AG09309 (cell line): Measurements from ENCODE around the gene VRK3.

ENCODE experiments used
- DNase-seq: peaks from one replicate; pipeline ENCODE4 v3.0.0-alpha.2; 2010; ENCODE audit warnings: low read depth
- H3K4me3 ChIP-seq: 2 replicates; pipeline ENCODE4 v1.5.1; 2011; ENCODE audit warnings: mild to moderate bottlenecking, low read depth, low read length, moderate library complexity; ENCODE audit not compliant: control insufficient read depth
- TF ChIP-seq, protein P1 (sequence below): IDR thresholded peaks from 2 replicates; pipeline ENCODE4 v1.5.1; 2011; ENCODE audit warnings: mild to moderate bottlenecking, low read depth, low read length, inconsistent platforms; ENCODE audit not compliant: insufficient read depth, control insufficient read depth; ENCODE audit errors: missing control alignments

Gene VRK3

GRCh38 chr19:50003254-50003788 lies 21.9 kb downstream of the VRK3 start:
- no peak for DNase-seq
- H3K4me3 ChIP-seq: no peak overlapping the region
- TF ChIP-seq, protein P1, sequence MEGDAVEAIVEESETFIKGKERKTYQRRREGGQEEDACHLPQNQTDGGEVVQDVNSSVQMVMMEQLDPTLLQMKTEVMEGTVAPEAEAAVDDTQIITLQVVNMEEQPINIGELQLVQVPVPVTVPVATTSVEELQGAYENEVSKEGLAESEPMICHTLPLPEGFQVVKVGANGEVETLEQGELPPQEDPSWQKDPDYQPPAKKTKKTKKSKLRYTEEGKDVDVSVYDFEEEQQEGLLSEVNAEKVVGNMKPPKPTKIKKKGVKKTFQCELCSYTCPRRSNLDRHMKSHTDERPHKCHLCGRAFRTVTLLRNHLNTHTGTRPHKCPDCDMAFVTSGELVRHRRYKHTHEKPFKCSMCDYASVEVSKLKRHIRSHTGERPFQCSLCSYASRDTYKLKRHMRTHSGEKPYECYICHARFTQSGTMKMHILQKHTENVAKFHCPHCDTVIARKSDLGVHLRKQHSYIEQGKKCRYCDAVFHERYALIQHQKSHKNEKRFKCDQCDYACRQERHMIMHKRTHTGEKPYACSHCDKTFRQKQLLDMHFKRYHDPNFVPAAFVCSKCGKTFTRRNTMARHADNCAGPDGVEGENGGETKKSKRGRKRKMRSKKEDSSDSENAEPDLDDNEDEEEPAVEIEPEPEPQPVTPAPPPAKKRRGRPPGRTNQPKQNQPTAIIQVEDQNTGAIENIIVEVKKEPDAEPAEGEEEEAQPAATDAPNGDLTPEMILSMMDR: no peak

GRCh38 chr19:50002386-50002960 lies 22.7 kb downstream of the VRK3 start:
- DNase-seq: no peak
- TF ChIP-seq, protein P1: no peak
- no peak overlapping the region for H3K4me3 ChIP-seq

- no peak overlapping the region for H3K4me3 ChIP-seq
- DNase-seq: no peak
- TF ChIP-seq, protein P1: no peak
Observed at GRCh38 chr19:50001775-50002174, 23.4 kb downstream of the VRK3 start.

DNA sequence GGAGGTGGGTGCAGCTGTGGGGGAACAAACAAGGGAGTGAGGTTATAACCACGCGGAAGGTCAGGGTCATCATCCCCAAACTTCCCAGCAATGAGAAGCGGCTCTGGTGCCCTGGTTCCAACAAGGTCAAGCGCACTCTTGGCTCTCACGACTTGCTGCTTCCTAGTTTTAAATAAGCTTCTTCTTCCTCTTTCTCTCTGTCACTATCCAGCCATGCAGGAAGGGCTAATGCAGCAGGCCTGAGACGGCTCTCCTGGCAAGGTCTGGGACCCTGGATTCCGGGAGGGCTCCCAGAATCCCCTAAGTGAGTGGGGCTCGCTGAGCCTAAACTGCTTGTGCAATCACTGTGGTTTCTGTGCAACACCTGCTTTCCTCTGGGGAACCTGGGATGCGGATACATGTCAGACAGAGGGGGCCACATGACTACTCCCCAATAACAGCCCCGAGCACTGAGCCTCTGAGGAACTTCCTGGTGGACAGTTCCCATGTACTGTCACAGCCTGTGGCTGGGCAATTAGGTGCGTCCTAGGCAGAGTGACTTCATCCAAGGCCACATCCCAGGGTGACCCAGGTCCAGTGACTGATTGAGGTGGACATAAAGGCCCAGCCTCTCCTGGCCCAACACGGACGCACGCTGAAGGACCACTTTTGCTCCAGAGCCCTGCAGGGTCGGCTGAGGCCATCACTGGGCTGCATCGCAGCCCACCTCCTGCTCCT lies 24.2 kb downstream of the VRK3 start:
- H3K4me3 ChIP-seq: no peak overlapping the region
- TF ChIP-seq, protein P1: no peak

GRCh38 chr19:50000038-50000840 lies 24.9 kb downstream of the VRK3 start:
- TF ChIP-seq, protein P1: no peak
- no peak for DNase-seq
- H3K4me3 ChIP-seq: no peak overlapping the region

More for the DNA sequence above, 24.2 kb downstream of the VRK3 start:
- DNase-seq: no peak

DNA sequence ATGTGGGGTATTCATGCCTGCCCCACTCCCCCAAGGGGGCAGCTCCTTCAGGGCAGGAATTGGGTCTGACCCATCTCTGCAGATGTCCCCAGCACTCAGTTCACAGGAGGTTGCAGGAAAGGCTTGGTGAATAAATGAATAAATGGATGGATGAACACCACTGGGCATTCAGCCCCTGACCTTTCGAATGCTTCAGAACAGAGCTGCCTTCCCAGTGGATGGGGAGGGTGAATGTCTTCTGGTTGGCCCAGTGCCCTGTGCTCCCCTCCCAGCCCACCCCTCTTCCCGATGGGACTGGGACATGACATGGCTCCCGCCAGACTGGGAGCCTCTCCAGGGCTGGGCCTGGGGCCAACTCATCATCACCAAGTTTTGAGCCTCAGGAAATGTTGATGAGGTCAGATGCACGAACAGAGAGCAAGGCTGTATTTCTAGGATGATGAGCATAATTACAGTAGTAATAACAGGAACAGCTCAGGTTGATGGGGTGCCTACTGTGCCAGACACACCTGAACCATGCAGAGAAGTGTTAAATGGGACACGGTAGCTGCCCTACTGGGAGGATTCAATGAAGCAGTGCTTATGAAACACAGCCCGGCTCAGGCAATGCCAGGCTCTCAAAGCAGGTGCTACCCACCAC lies 25.7 kb downstream of the VRK3 start:
- DNase-seq: no peak
- no peak overlapping the region for H3K4me3 ChIP-seq
- TF ChIP-seq, protein P1: no peak
